Breast epithelium (tissue), 3 donors: ENCODE measurements around the gene ITGAE.

Experiments
- POLR2A ChIP-seq: fragments of 450-650 bp; IDR thresholded peaks from one replicate; pipeline ENCODE4 v1.6.1; 2016; ENCODE audit warnings: antibody characterized with exemption, mild to moderate bottlenecking, moderate library complexity
- TF ChIP-seq, protein P1 (sequence below), 3 donors: fragments of 450-650 bp; IDR thresholded peaks; one replicate each; pipeline ENCODE4 v1.5.1; 2016 to 2017; ENCODE audit warnings: antibody characterized with exemption in 3 of 3, mild to moderate bottlenecking in 3 of 3, moderate library complexity in 3 of 3

DNA sequence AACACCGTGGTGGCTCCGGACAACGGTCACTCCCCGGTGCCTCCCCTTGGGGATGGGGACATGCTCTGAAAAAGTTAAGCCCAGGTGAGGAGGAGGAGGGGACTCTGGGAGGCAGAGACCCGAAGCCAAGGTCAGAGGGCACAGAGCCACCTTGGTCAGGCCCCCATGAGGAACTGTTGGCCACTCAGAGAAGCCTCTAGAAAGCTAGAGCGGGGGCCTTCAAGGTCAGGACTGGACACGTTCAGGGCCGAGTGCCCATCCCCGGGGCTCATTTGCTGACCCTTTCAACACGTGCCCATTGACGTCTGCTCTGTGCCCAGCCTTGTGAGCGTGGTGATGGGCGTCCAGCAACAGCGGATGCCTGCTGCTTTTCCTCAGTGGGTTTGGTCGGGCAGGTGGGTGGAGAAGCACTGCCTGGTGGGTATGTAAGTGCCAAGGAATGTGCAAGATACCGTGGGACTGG is 39.0 kb downstream of the ITGAE start:
- TF ChIP-seq, protein P1, sequence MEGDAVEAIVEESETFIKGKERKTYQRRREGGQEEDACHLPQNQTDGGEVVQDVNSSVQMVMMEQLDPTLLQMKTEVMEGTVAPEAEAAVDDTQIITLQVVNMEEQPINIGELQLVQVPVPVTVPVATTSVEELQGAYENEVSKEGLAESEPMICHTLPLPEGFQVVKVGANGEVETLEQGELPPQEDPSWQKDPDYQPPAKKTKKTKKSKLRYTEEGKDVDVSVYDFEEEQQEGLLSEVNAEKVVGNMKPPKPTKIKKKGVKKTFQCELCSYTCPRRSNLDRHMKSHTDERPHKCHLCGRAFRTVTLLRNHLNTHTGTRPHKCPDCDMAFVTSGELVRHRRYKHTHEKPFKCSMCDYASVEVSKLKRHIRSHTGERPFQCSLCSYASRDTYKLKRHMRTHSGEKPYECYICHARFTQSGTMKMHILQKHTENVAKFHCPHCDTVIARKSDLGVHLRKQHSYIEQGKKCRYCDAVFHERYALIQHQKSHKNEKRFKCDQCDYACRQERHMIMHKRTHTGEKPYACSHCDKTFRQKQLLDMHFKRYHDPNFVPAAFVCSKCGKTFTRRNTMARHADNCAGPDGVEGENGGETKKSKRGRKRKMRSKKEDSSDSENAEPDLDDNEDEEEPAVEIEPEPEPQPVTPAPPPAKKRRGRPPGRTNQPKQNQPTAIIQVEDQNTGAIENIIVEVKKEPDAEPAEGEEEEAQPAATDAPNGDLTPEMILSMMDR (IDR thresholded peaks at IDR 0.05), result no peak
- no peak for TF ChIP-seq POLR2A
